ENCODE data around the gene NUP50.
A peak's percentile ranks its signal among the peaks of the same experiment; 100 is the strongest.

NUP50 gene

DNA sequence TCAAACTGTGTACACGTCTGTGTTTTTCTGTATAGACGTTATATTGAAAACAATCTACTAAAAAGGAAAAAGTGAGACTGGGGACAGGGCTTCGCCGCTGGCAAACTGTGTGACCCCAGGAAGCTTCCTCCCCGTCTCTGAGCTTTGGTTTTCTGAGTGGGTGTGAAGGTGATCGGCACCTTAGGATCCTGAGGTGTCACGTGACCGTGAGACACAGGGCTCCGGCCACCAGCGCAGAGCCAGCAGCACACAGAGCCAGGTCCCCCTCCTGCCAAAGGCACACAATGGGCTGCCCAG, 44.9 kb downstream of the NUP50 start:
- H3K27me3 ChIP-seq (ENCODE audit: control insufficient read depth, insufficient read depth, low read length), result no peaks in the 10 kb centered on the region
- H3K4me1 ChIP-seq (ENCODE audit: control insufficient read depth, insufficient read depth, low read length), result peaks cover 9% of the 10 kb centered on the region
- H3K4me3 ChIP-seq (ENCODE audit: low read length), result no peak overlapping the region
- H3K36me3 ChIP-seq (ENCODE audit: control insufficient read depth, insufficient read depth, low read length), result peaks cover 10% of the 10 kb centered on the region
- H3K27ac ChIP-seq (ENCODE audit: low read depth, low read length), result no peak overlapping the region
- H3K9ac ChIP-seq (ENCODE audit: low read length), result no peak overlapping the region

DNA sequence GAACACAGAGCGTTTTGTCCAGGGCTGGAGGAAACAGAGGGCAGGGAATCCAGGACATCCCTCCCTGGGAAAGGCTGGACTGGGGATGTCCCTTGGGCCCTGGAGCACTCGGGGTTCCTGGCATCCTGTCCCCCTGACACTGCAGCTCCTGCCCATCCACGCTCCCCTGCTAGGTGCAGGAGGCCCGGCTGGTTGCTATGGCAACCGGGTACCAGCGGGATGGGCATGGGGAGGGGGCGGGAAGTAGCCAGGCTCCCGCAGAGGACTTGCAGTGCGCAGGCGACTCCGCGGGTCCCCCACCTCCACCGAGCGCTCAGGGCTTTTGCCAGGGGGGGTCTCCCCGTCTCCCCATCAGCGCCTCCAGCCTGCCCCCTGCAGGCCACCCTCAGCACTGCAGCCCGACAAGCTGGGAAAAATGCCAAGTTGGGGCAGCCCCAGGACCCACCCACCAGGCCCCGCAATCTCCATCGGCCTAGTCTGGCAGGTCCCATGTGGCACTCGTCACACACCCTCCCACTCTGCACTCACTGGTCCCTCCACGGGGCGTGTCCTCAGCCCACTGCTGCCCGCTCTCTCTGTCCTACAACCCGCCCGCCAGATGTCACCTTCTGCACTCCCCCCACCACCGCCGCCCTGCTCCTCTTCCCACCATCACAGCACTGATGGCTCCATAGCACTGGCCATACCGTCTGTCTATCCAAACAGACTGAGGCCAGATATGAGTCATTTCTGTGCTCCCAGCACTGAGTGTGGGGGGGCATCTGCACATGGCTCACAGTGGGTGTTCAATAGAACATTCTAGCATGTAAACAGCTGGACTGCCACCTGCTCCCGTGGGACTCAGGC, 45.5 kb downstream of the NUP50 start:
- H3K4me3 ChIP-seq (ENCODE audit: low read length), result no peak overlapping the region
- H3K27ac ChIP-seq (ENCODE audit: low read depth, low read length), result no peak overlapping the region
- no peaks in the 10 kb centered on the region for H3K27me3 ChIP-seq (ENCODE audit: control insufficient read depth, insufficient read depth, low read length)
- peaks cover 9% of the 10 kb centered on the region for H3K4me1 ChIP-seq (ENCODE audit: control insufficient read depth, insufficient read depth, low read length)
- H3K9ac ChIP-seq (ENCODE audit: low read length), result no peak overlapping the region
- peaks cover 10% of the 10 kb centered on the region for H3K36me3 ChIP-seq (ENCODE audit: control insufficient read depth, insufficient read depth, low read length)

DNA sequence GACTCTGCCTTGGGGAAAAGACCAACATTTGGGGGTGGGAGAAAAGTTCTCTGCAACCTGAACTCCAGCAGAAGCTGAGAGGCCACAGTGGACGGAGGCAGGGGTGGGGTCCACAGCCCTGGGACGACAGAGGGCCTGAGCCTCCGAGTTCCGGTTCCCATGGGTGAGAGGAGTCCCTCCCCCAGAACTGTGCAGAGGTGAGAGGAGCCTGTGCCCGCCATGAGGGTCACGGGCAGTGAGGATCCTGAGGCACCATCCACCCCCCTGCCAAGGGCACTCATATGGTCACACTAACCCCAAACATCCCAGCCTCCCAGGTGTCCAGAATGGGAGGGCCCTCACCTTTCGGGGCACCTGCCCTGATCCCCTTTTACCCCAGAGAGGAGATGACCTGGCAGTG, 46.4 kb downstream of the NUP50 start:
- no peak overlapping the region for H3K9ac ChIP-seq (ENCODE audit: low read length)
- H3K27ac ChIP-seq (ENCODE audit: low read depth, low read length), result no peak overlapping the region
- no peak overlapping the region for H3K4me3 ChIP-seq (ENCODE audit: low read length)
- H3K36me3 ChIP-seq (ENCODE audit: control insufficient read depth, insufficient read depth, low read length), result peaks cover 5% of the 10 kb centered on the region
- no peaks in the 10 kb centered on the region for H3K27me3 ChIP-seq (ENCODE audit: control insufficient read depth, insufficient read depth, low read length)
- peaks cover 9% of the 10 kb centered on the region for H3K4me1 ChIP-seq (ENCODE audit: control insufficient read depth, insufficient read depth, low read length)

DNA sequence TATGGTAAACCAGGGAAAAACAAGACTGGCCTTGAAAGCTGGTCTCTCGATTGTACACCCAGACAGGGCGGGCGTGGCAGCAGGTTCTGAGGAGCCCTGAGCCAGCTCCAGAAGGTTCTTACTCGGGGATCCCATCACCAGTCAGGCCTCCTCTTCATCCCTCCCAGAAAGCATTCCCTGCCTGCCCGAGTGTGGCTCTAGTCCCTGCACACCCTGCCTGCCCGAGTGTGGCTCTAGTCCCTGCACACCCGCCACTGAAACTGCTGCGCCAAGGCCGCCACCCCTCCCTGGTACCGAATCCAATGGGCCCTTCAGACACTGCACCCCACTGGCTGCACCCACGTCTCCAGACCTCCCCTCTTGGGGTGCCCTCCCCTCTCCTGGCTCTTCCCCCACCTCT, 46.9 kb downstream of the NUP50 start:
- H3K4me1 ChIP-seq (ENCODE audit: control insufficient read depth, insufficient read depth, low read length), result peaks cover 9% of the 10 kb centered on the region
- H3K4me3 ChIP-seq (ENCODE audit: low read length), result no peak overlapping the region
- H3K27me3 ChIP-seq (ENCODE audit: control insufficient read depth, insufficient read depth, low read length), result no peaks in the 10 kb centered on the region
- H3K27ac ChIP-seq (ENCODE audit: low read depth, low read length), result no peak overlapping the region
- H3K36me3 ChIP-seq (ENCODE audit: control insufficient read depth, insufficient read depth, low read length), result peaks cover 3% of the 10 kb centered on the region
- H3K9ac ChIP-seq (ENCODE audit: low read length), result no peak overlapping the region

DNA sequence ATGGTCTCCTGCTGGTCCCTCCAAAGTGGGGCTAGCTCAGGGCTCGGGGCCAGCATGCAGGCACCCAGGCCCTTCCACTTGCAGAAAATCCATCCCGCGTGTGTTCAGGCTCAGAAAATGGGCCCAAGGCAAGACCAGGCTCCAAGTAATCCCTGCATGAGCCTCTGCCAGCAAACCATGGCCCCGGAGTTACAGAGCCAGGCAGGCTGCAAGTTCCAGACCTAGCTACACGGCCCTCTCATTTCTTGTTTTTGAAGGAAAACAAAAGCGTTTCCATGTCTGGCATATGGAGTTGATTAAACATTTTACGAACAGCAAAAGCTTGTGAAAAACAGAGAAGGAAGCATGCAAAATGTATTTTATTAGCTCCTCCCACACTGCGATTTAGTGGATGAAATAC, 47.3 kb downstream of the NUP50 start:
- Histone ChIP-seq H3K27ac (ENCODE audit: low read depth, low read length) (no peak overlapping the region), H3K9ac (ENCODE audit: low read length) (no peak overlapping the region), H3K4me3 (ENCODE audit: low read length) (no peak overlapping the region), H3K27me3 (ENCODE audit: control insufficient read depth, insufficient read depth, low read length) (no peaks in the 10 kb centered on the region), H3K4me1 (ENCODE audit: control insufficient read depth, insufficient read depth, low read length) (peaks cover 9% of the 10 kb centered on the region), H3K36me3 (ENCODE audit: control insufficient read depth, insufficient read depth, low read length) (peaks cover 3% of the 10 kb centered on the region)

DNA sequence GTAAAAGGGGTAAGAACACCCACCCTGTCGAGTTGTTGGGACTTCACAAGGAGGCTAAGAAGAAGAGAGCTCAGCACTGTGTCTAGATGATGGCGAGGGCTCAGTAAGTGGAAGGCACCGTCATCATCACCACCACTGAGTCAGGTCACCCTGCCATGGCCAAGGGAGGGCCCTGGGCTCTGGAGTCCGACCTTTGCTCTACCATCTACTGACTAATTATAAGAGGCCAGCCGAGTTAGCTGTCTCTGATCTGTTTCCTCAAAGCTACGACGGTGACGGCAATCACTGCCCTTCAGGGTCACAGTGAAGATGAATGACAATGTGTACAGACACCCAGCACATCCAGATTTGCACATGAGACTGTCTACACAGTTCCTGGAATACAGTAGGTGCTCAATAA, 47.7 kb downstream of the NUP50 start:
- H3K9ac ChIP-seq (ENCODE audit: low read length), result no peak overlapping the region
- peaks cover 3% of the 10 kb centered on the region for H3K36me3 ChIP-seq (ENCODE audit: control insufficient read depth, insufficient read depth, low read length)
- peaks cover 9% of the 10 kb centered on the region for H3K4me1 ChIP-seq (ENCODE audit: control insufficient read depth, insufficient read depth, low read length)
- peak overlapping the region; percentile 29 for H3K4me3 ChIP-seq (ENCODE audit: low read length)
- H3K27ac ChIP-seq (ENCODE audit: low read depth, low read length), result no peak overlapping the region
- H3K27me3 ChIP-seq (ENCODE audit: control insufficient read depth, insufficient read depth, low read length), result no peaks in the 10 kb centered on the region

DNA sequence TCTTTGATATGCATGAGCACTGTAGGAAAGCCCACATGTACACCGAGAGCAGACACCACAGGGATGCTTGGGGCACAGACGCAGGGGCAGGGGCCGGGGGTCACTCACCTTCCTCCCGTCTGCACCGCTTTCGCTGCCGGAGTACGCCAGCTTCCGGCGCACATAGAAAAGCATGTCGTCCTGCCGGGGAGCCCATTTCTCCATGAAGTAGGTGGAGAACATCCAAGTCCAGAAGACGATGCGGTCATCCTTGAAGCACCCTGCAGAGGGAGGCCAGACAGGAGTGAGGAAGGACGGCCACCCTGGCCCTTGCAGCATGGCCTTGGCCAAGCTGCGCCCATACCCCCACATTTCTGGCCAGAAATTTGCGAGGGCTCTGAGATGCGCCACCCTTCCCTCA, 48.1 kb downstream of the NUP50 start:
- H3K27me3 ChIP-seq (ENCODE audit: control insufficient read depth, insufficient read depth, low read length), result no peaks in the 10 kb centered on the region
- H3K4me3 ChIP-seq (ENCODE audit: low read length), result peak overlapping the region; percentile 29
- H3K27ac ChIP-seq (ENCODE audit: low read depth, low read length), result no peak overlapping the region
- no peak overlapping the region for H3K9ac ChIP-seq (ENCODE audit: low read length)
- H3K36me3 ChIP-seq (ENCODE audit: control insufficient read depth, insufficient read depth, low read length), result peaks cover 3% of the 10 kb centered on the region
- peaks cover 9% of the 10 kb centered on the region for H3K4me1 ChIP-seq (ENCODE audit: control insufficient read depth, insufficient read depth, low read length)

DNA sequence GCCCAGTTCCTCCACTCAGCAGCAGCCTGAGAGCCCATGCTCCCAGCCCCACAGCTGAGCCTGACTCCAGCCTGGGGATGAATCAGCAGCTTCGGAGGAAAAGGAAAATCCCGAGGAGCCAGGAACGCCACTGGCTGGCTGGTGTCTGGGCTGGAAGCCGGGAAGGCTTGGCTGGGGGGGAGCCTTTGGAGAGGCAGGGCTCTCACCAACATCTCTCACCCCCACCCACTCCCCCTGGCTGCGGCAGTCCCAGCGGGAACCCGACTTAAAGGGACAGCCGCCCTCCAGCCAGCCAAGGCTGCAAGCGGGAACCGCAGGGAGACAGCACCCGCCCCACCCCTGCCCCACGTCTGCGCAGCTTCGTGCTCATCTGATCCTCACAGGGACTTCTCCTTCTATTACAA, 48.6 kb downstream of the NUP50 start:
- Histone ChIP-seq H3K27me3 (ENCODE audit: control insufficient read depth, insufficient read depth, low read length) (no peaks in the 10 kb centered on the region), H3K4me3 (ENCODE audit: low read length) (peak overlapping the region; percentile 29), H3K36me3 (ENCODE audit: control insufficient read depth, insufficient read depth, low read length) (peaks cover 3% of the 10 kb centered on the region), H3K4me1 (ENCODE audit: control insufficient read depth, insufficient read depth, low read length) (peaks cover 9% of the 10 kb centered on the region), H3K27ac (ENCODE audit: low read depth, low read length) (no peak overlapping the region), H3K9ac (ENCODE audit: low read length) (no peak overlapping the region)

DNA sequence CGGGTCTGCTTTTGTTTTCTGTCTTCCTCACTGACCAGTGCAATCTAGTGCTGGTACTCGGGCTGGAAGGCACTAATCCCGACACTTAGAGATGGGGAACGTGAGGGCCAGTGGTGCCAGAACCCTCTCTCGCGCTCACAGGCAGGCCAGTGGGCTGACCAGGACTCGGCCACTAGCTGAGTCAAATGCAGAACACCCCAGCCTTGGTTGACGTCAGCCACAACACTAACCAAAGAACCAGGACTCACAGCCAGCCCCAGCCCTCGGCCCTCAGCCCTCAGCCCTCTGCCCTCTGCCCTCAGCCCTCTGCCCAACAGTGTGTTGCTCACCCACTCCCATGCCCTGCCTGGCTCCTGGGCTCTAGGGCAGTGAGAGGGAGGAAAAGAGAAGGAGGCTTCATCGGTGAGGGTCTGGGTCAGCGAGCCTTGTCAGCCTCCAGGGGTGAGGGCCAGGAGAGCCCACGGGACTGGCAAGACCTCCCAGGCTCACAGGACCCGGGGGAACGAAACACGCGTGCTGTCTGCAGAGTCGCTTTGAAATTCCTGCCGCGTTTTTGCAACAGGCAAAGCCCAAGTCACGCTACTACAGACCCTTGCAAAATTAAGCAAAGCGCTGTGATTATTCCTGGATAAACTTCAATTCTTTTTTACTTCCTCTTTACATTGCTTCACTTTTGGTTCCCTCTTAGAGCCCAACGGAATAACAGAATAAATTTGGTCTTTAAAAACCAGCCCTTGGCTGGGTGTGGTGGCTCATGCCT, 49.4 kb downstream of the NUP50 start:
- Histone ChIP-seq H3K27ac (ENCODE audit: low read depth, low read length) (peak overlapping the region; percentile 36), H3K27me3 (ENCODE audit: control insufficient read depth, insufficient read depth, low read length) (no peaks in the 10 kb centered on the region), H3K9ac (ENCODE audit: low read length) (no peak overlapping the region), H3K4me3 (ENCODE audit: low read length) (peak overlapping the region; percentile 29), H3K36me3 (ENCODE audit: control insufficient read depth, insufficient read depth, low read length) (peaks cover 3% of the 10 kb centered on the region), H3K4me1 (ENCODE audit: control insufficient read depth, insufficient read depth, low read length) (peaks cover 9% of the 10 kb centered on the region)

DNA sequence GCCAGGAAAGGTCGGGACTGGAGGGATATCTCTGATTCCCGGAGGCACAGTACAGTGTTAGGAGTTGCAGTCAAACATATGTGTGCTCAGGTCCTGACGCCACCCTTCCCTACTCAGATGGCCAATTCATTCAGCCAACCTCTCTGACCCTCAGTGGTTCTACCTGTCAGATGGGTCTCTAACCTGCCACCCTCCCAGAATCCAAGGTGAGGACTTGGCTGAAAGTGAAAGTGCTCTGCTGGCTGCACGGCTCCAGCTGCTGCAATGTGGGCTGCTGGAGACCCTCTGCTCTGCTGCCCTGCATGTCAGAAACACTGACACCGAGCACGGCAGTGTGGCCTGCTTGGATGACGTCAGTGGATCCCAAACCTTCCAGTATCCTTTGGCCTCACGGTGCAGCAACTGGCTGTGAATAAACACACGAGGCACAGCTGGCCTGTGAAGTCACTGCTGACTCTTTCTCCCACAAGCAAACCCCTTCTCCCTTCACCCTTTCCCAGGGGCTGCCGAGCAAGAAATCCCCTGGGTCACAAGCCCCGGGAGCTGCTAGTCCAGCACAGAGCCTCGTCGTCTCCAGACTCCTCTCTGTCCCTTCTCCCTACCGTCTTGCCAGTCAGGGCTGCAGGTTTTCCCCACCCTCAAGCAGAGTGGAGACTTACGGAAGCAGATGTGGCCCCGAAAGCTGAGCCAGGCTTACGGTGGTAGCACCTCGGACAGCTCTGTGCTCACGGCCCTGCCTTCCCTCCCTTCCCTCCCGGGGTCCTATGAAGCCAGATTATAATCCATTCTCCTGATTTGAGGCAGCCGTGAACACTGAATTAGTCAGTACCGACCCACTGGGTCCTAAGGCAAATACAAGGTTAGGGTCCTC, 52.6 kb downstream of the NUP50 start:
- Histone ChIP-seq H3K4me1 (ENCODE audit: control insufficient read depth, insufficient read depth, low read length) (peaks cover 9% of the 10 kb centered on the region), H3K9ac (ENCODE audit: low read length) (no peak overlapping the region)

DNA sequence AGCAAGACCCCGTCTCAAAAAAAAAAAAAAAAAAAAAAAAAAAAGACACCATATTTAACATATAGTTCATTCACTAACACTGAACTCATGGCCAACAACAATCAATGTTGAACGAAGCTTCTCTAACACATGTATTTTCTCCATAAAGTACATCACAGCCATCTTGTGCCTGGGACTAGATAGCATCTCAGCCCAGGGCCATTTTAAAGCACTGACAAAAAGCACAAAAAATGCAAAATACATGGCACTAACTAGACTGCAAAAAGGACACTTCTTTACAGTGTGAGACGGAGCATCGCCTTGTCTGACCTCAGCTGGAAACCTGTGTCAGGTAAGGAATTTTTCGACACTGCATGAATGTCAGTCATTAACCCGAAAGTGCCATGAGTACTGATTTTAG, 53.6 kb downstream of the NUP50 start:
- H3K4me1 ChIP-seq (ENCODE audit: control insufficient read depth, insufficient read depth, low read length), result no peaks in the 10 kb centered on the region
- no peak overlapping the region for H3K4me3 ChIP-seq (ENCODE audit: low read length)
- H3K9ac ChIP-seq (ENCODE audit: low read length), result no peak overlapping the region
- H3K27ac ChIP-seq (ENCODE audit: low read depth, low read length), result no peak overlapping the region
- no peaks in the 10 kb centered on the region for H3K27me3 ChIP-seq (ENCODE audit: control insufficient read depth, insufficient read depth, low read length)
- H3K36me3 ChIP-seq (ENCODE audit: control insufficient read depth, insufficient read depth, low read length), result no peaks in the 10 kb centered on the region

More for the DNA sequence above, 52.6 kb downstream of the NUP50 start:
- Histone ChIP-seq H3K27ac (ENCODE audit: low read depth, low read length) (no peak overlapping the region), H3K36me3 (ENCODE audit: control insufficient read depth, insufficient read depth, low read length) (no peaks in the 10 kb centered on the region), H3K27me3 (ENCODE audit: control insufficient read depth, insufficient read depth, low read length) (no peaks in the 10 kb centered on the region), H3K4me3 (ENCODE audit: low read length) (no peak overlapping the region)

DNA sequence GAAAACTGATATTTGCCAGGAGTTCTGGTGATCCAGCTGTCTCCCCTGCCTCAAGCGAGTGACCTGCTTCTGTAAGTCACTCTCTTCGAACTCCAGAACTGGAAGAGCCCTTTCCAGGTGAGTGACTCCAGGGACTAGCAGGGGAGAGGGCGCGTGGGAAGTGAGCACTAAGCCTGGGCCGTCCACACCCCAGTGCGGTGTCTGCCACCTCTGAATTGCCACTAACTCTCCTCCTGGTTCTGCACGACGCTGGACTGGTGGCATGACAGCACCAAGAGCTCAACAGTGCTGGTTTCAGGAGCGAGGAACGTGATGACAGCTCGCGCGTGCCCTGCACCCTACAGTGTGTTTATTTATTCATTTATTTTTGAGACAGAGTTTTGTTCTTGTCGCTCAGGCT, 54.1 kb downstream of the NUP50 start:
- H3K4me3 ChIP-seq (ENCODE audit: low read length), result no peak overlapping the region
- H3K9ac ChIP-seq (ENCODE audit: low read length), result no peak overlapping the region
- no peaks in the 10 kb centered on the region for H3K27me3 ChIP-seq (ENCODE audit: control insufficient read depth, insufficient read depth, low read length)
- H3K4me1 ChIP-seq (ENCODE audit: control insufficient read depth, insufficient read depth, low read length), result no peaks in the 10 kb centered on the region
- no peaks in the 10 kb centered on the region for H3K36me3 ChIP-seq (ENCODE audit: control insufficient read depth, insufficient read depth, low read length)
- no peak overlapping the region for H3K27ac ChIP-seq (ENCODE audit: low read depth, low read length)
